ENCODE data around the gene ZMYND19. TPM values are rescaled to one million over a fixed set of nuclear protein-coding genes. Genes with fewer than 3 reads are reported as not detected.
A peak's percentile ranks its signal among the peaks of the same experiment; 100 is the strongest.

The ZMYND19 gene
- total and polyA plus RNA-seq, 2 of the 4 experiments (the other 2 are of a cell fraction), result 14.3 to 21.4 TPM

- Histone ChIP-seq H3K9ac (ENCODE audit: low read depth, low read length) (no peak overlapping the region), H2BK20ac (ENCODE audit: low read depth, low read length) (no peak overlapping the region), H3K27me3 (ENCODE audit: control insufficient read depth, insufficient read depth, low read length) (no peaks in the 10 kb centered on the region), H3K9me1 (ENCODE audit: insufficient read depth, low read length) (no peaks in the 10 kb centered on the region), H4K91ac (ENCODE audit: insufficient read depth, low read depth, low read length) (no peak overlapping the region), H3K27ac (ENCODE audit: insufficient read depth, low read length) (no peak overlapping the region), H3K4me2 (ENCODE audit: low read depth, low read length) (no peak overlapping the region), H3K56ac (ENCODE audit: extremely low read depth, insufficient read depth, low read length) (no peak overlapping the region), H3K23ac (ENCODE audit: low read depth, low read length) (no peak overlapping the region), H4K8ac (ENCODE audit: low read depth in 2 of 2, low read length in 2 of 2) (peak overlapping the region in 1 of 2 experiments; percentile 16; a peak in 1 of 4 replicates), H3K79me1 (ENCODE audit: low read depth in 1 of 2, low read length in 2 of 2) (no peaks in the 10 kb centered on the region), H3K4me1 (ENCODE audit: control insufficient read depth, insufficient read depth, low read length) (peaks cover 2% of the 10 kb centered on the region; the same call in 1 of the 2 replicates), H2AFZ (replicated peaks; ENCODE audit: low read length, poor library complexity) (peak overlapping the region; percentile 72), H3K4ac (ENCODE audit: low read depth, low read length) (no peak overlapping the region), H3K18ac (ENCODE audit: low read depth, low read length) (no peak overlapping the region), H2AK9ac (replicated peaks; ENCODE audit: low read depth, low read length, poor library complexity) (peak overlapping the region; percentile 13), H3K14ac (replicated peaks; ENCODE audit: low read depth, low read length) (0 out of 2 replicates have a peak overlapping the region, but pooled peaks have one; percentile 13), H2BK15ac (ENCODE audit: low read depth, low read length) (no peak overlapping the region), H3K36me3 (ENCODE audit: control insufficient read depth, insufficient read depth, low read length) (no peaks in the 10 kb centered on the region), H2BK120ac (ENCODE audit: low read depth, low read length) (no peak overlapping the region), H3K9me3 (ENCODE audit: control insufficient read depth, insufficient read depth, low read length) (no peaks in the 10 kb centered on the region), H4K5ac (ENCODE audit: low read depth, low read length) (no peak overlapping the region), H3K4me3 (ENCODE audit: insufficient read depth, low read depth, low read length) (no peak overlapping the region), H2AK5ac (ENCODE audit: low read depth, low read length) (no peak overlapping the region), H4K20me1 (ENCODE audit: insufficient read depth, low read length) (no peaks in the 10 kb centered on the region), H2BK5ac (ENCODE audit: low read depth, low read length, poor library complexity, severe bottlenecking) (no peak overlapping the region)
- dilution Hi-C loops (cut with HindIII; ENCODE audit: low sequenced_read_pairs, unreplicated experiment), result no loop called here
- DNase-seq (peak; percentile 28), ATAC-seq (ENCODE audit: low read depth) (peak; percentile 46)
- in situ Hi-C loops (cut with MboI; ENCODE audit: low sequenced_read_pairs), result no loop called here
- CTCF ChIA-PET, result interaction anchor here (0.7 kb wide), 1 partner anchor 779 kb away, joined by 3 read pairs; no protein-coding TSS in a partner anchor
- TF ChIP-seq POLR2A (IDR thresholded peaks at IDR 0.05; ENCODE audit: low read depth, low read length) (no peak), MAFK (IDR thresholded peaks at IDR 0.05; ENCODE audit: low read depth, low read length) (no peak), RAD21 (IDR thresholded peaks at IDR 0.05; ENCODE audit: low read length) (no peak), SMC3 (IDR thresholded peaks at IDR 0.05; ENCODE audit: low read depth, low read length) (no peak), CHD1 (IDR thresholded peaks at IDR 0.05; ENCODE audit: low read depth, low read length) (no peak), ELK1 (IDR thresholded peaks at IDR 0.05; ENCODE audit: borderline replicate concordance, low read depth, low read length) (no peak), BHLHE40 (IDR thresholded peaks at IDR 0.05; ENCODE audit: low read depth, low read length) (no peak), FOS (IDR thresholded peaks at IDR 0.05; ENCODE audit: low read depth, low read length) (no peak), MXI1 (IDR thresholded peaks at IDR 0.05; ENCODE audit: borderline replicate concordance, low read depth, low read length) (no peak), RCOR1 (IDR thresholded peaks at IDR 0.05; ENCODE audit: insufficient replicate concordance, low read length) (no peak), MAZ (IDR thresholded peaks at IDR 0.05; ENCODE audit: borderline replicate concordance, low read depth, low read length) (no peak), USF2 (IDR thresholded peaks at IDR 0.05; ENCODE audit: low read depth, low read length) (no peak)
- TF ChIP-seq, protein P1, sequence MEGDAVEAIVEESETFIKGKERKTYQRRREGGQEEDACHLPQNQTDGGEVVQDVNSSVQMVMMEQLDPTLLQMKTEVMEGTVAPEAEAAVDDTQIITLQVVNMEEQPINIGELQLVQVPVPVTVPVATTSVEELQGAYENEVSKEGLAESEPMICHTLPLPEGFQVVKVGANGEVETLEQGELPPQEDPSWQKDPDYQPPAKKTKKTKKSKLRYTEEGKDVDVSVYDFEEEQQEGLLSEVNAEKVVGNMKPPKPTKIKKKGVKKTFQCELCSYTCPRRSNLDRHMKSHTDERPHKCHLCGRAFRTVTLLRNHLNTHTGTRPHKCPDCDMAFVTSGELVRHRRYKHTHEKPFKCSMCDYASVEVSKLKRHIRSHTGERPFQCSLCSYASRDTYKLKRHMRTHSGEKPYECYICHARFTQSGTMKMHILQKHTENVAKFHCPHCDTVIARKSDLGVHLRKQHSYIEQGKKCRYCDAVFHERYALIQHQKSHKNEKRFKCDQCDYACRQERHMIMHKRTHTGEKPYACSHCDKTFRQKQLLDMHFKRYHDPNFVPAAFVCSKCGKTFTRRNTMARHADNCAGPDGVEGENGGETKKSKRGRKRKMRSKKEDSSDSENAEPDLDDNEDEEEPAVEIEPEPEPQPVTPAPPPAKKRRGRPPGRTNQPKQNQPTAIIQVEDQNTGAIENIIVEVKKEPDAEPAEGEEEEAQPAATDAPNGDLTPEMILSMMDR (conservative IDR thresholded peaks at IDR 0.05; ENCODE audit: low read depth, low read length), result no peak
- BruUV-seq (replicated peaks), result no TSS peak
- POLR2A ChIA-PET (ENCODE audit: unreplicated experiment), result no interaction called here
- WGBS, 2 experiments (ENCODE audit: extremely low coverage in 2 of 2, insufficient read length in 1 of 2), result 43% methylated on average over 4 of the region's 10 CpGs; no CpG with 5 or more reads in 1 of the 2 experiments
- intact Hi-C loops (cut with micrococcal nuclease), result no loop called here
Observed at GRCh38 chr9:137545123-137545522, 45.2 kb downstream of the ZMYND19 start.
